OCI-LY7 (cell line): ENCODE data around the gene EPB41L1. TPM values are rescaled to one million over a fixed set of nuclear protein-coding genes. Genes with fewer than 3 reads are reported as not detected.

Source experiments
- BruUV-seq: library from RNA; stranded (reverse); fragments of 400-500 nt; replicated peaks from 2 replicates; lab custom pipeline; 2021; lab: Mats Ljungman, UMichigan
- CTCF ChIA-PET: fragments of 300-600 bp; sonication (Branson Sonifier 250); formaldehyde crosslinking; loops from one replicate; lab custom pipeline; 2022; ENCODE audit warnings: antibody characterized with exemption; ENCODE audit not compliant: unreplicated experiment; lab: Charles Lee
- POLR2A ChIA-PET: fragments of 300-600 bp; sonication (Branson Sonifier 250); formaldehyde crosslinking; loops from one replicate; lab custom pipeline; 2022; ENCODE audit warnings: antibody characterized with exemption; lab: Charles Lee
- DNase-seq: peaks from one replicate; pipeline ENCODE4 v3.0.0-alpha.2; 2015; ENCODE audit warnings: low spot score
- H2AFZ ChIP-seq: fragments of 200-600 bp; sonication (generic), shearing (Covaris generic); 2 replicates; pipeline ENCODE4 v1.6.1; 2014; ENCODE audit warnings: mild to moderate bottlenecking, antibody characterized with exemption, low read length, moderate library complexity
- H3K27ac ChIP-seq: fragments of 200-600 bp; sonication (generic); 2 replicates; pipeline ENCODE4 v1.5.1; 2014; ENCODE audit warnings: mixed run types, low read depth, mild to moderate bottlenecking, moderate library complexity, low read length, inconsistent platforms; ENCODE audit not compliant: poor library complexity, severe bottlenecking
- H3K36me3 ChIP-seq: fragments of 200-600 bp; sonication (generic); 2 replicates; pipeline ENCODE4 v1.6.1; 2014; ENCODE audit warnings: mild to moderate bottlenecking, antibody characterized with exemption, low read length, moderate library complexity, mixed read lengths; ENCODE audit not compliant: insufficient read depth
- H3K4me1 ChIP-seq: fragments of 200-600 bp; sonication (generic); 2 replicates; pipeline ENCODE4 v1.5.1; 2014; ENCODE audit warnings: mild to moderate bottlenecking, low read length; ENCODE audit not compliant: insufficient read depth, poor library complexity, severe bottlenecking
- H3K4me2 ChIP-seq: fragments of 200-600 bp; sonication (generic); 2 replicates; pipeline ENCODE4 v1.6.1; 2014; ENCODE audit warnings: mild to moderate bottlenecking, low read length
- H3K4me3 ChIP-seq: fragments of 200-600 bp; sonication (generic); 2 replicates; pipeline ENCODE4 v1.5.1; 2014; ENCODE audit warnings: mild to moderate bottlenecking, low read depth, low read length; ENCODE audit not compliant: poor library complexity, severe bottlenecking
- H3K79me2 ChIP-seq: fragments of 200-600 bp; sonication (generic); 2 replicates; pipeline ENCODE4 v1.6.1; 2016; ENCODE audit warnings: low read depth, mild to moderate bottlenecking, low read length, moderate library complexity, mixed read lengths; ENCODE audit not compliant: insufficient read depth
- H3K9me2 ChIP-seq: fragments of 200-600 bp; sonication (generic); 2 replicates; pipeline ENCODE4 v1.6.1; 2016; ENCODE audit warnings: mild to moderate bottlenecking, low read length, mixed read lengths; ENCODE audit not compliant: insufficient read depth
- H3K9me3 ChIP-seq: fragments of 200-600 bp; sonication (generic); 2 replicates; pipeline ENCODE4 v1.6.1; 2014; ENCODE audit warnings: mild to moderate bottlenecking, mixed run types, low read length, mixed read lengths
- H4K20me1 ChIP-seq: fragments of 200-600 bp; sonication (generic); 2 replicates; pipeline ENCODE4 v1.6.1; 2014; ENCODE audit warnings: mild to moderate bottlenecking, antibody characterized with exemption, low read length, moderate library complexity, mixed read lengths; ENCODE audit not compliant: insufficient read depth
- EZH2phosphoT487 ChIP-seq: fragments of 200-600 bp; sonication (generic); IDR thresholded peaks from 2 replicates; pipeline ENCODE4 v1.6.1; 2018; ENCODE audit warnings: low read depth, borderline replicate concordance, mild to moderate bottlenecking, mixed run types, antibody characterized with exemption, low read length, moderate library complexity, mixed read lengths
- intact Hi-C: fragments of 100-400 bp; cut with micrococcal nuclease; formaldehyde crosslinking; loops from one replicate; pipeline ENCODE4 v1.10.0; 2022; ENCODE audit not compliant: unreplicated experiment
- total RNA-seq, 2 experiments: library from RNA; depleted of rRNA in 1 of 2; stranded (reverse); fragments of >200 nt in 1 of 2; shearing (Covaris generic) in 1 of 2; gene quantifications; 2 replicates each; pipeline ENCODE4 v1.2.3, GENCODE V29; 2014 to 2022
- TF ChIP-seq, protein P1 (sequence below): fragments of 200-600 bp; sonication (generic); conservative IDR thresholded peaks from 2 replicates; pipeline ENCODE4 v1.5.1; 2014; ENCODE audit warnings: mild to moderate bottlenecking, antibody characterized with exemption, low read length, moderate library complexity, mixed read lengths

The EPB41L1 gene
- total RNA-seq, 2 experiments from 2014 or later, result 0.54 to 1.6 TPM

DNA sequence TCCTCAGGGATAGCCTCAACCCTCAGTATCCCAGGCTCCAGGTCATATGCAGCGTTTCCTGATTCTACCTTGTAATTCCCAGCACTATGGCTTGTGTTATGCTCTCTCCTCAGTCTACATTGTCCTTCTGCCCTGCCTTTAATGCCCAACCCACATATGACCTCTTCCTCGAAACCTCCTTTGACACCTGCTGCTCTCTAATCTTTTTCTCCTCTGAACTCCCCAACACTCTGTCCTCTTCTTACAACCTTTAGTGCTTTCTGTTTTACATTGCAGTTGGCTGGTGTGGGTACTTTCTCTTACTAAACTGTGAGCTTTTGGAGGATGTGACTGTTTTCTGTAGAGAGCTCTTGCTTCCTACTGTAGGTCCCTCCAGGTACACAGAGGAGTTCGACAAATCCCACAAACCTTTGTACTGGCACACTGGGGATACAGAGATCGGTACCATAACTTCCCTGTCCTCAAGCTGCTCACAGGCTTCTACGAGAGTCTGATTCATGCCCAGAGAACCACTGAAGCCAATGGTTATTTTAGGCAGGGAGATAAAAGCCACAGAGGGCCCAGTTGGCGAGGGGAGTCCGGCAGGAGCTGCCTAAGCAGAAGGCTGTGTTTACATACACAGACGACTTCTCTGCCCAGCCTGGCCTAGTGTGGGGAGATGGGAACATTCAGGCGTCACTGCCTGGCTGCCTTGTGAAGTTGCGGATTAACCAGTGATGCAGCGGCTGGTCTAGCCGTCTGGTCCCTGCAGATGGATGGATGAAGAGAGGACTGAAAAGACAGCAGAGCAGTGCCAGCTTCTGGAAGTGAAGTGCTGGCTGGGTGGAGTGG lies 8.4 kb upstream of the EPB41L1 start:
- no peaks in the 10 kb centered on the region for H4K20me1 ChIP-seq
- ChIA-PET CTCF (interaction anchor here (0.6 to 1.5 kb wide), 2 partner anchors 12 to 155 kb away, joined by 3 read pairs; no protein-coding TSS in a partner anchor), POLR2A (interaction anchor here (0.6 to 1.5 kb wide), 5 partner anchors 13 to 186 kb away, joined by 3 to 6 read pairs (median 3); no protein-coding TSS in a partner anchor)
- peak overlapping the region; percentile 86 for H2AFZ ChIP-seq
- intact Hi-C loops, result no loop called here
- no peaks in the 10 kb centered on the region for H3K36me3 ChIP-seq
- peak; percentile 45 for DNase-seq
- H3K4me2 ChIP-seq, result peak overlapping the region; percentile 50
- no peak overlapping the region for H3K4me3 ChIP-seq
- H3K79me2 ChIP-seq, result peaks cover 7% of the 10 kb centered on the region; the same call in 1 of the 2 replicates
- H3K4me1 ChIP-seq, result peaks cover 66% of the 10 kb centered on the region
- BruUV-seq, result no TSS peak
- H3K9me3 ChIP-seq, result no peaks in the 10 kb centered on the region
- no peaks in the 10 kb centered on the region for H3K9me2 ChIP-seq
- peak overlapping the region; percentile 30 for H3K27ac ChIP-seq
- no peak for TF ChIP-seq EZH2phosphoT487
- TF ChIP-seq, protein P1, sequence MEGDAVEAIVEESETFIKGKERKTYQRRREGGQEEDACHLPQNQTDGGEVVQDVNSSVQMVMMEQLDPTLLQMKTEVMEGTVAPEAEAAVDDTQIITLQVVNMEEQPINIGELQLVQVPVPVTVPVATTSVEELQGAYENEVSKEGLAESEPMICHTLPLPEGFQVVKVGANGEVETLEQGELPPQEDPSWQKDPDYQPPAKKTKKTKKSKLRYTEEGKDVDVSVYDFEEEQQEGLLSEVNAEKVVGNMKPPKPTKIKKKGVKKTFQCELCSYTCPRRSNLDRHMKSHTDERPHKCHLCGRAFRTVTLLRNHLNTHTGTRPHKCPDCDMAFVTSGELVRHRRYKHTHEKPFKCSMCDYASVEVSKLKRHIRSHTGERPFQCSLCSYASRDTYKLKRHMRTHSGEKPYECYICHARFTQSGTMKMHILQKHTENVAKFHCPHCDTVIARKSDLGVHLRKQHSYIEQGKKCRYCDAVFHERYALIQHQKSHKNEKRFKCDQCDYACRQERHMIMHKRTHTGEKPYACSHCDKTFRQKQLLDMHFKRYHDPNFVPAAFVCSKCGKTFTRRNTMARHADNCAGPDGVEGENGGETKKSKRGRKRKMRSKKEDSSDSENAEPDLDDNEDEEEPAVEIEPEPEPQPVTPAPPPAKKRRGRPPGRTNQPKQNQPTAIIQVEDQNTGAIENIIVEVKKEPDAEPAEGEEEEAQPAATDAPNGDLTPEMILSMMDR, result no peak

DNA sequence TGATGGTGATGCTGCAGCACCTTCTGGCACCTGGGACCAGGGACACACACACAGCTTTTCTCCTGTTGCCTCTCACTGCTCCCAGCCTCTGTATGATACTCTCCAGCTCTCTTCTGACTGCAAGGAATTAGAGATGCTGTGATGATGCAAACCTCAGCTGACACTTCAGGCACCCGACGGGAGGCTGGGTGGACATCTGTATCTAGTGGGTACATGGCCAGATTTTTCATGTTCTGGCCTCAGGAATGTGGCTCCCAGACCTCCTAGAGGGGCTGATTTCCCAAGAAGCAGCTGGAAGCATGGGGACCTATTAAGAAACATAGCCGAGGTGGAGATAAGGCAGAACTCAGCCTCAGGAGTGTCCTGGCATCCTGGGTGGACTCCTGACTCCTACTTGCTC lies 6.8 kb upstream of the EPB41L1 start:
- H3K27ac ChIP-seq, result no peak overlapping the region
- intact Hi-C loops, result no loop called here
- H2AFZ ChIP-seq, result no peak overlapping the region; the same call in 1 of the 2 replicates
- no peaks in the 10 kb centered on the region for H3K79me2 ChIP-seq
- TF ChIP-seq EZH2phosphoT487, result no peak
- TF ChIP-seq, protein P1, result no peak
- peaks cover 50% of the 10 kb centered on the region for H3K4me1 ChIP-seq
- ChIA-PET CTCF (interaction anchor here (0.7 kb wide), 1 partner anchor 9 kb away, joined by 3 read pairs; no protein-coding TSS in a partner anchor), POLR2A (interaction anchor here (1.5 kb wide), 1 partner anchor 11 kb away, joined by 3 read pairs; no protein-coding TSS in a partner anchor)
- H3K4me2 ChIP-seq, result no peak overlapping the region
- H4K20me1 ChIP-seq, result no peaks in the 10 kb centered on the region
- no TSS peak for BruUV-seq
- DNase-seq, result no peak
- H3K4me3 ChIP-seq, result no peak overlapping the region
- H3K36me3 ChIP-seq, result no peaks in the 10 kb centered on the region
- H3K9me2 ChIP-seq, result no peaks in the 10 kb centered on the region
- no peaks in the 10 kb centered on the region for H3K9me3 ChIP-seq
